ENCODE results near the gene SUSD3. TPM values are rescaled to one million over a fixed set of nuclear protein-coding genes. Genes with fewer than 3 reads are reported as not detected.

The SUSD3 gene
- total and polyA plus RNA-seq, 2 donors (not counting 3 experiments of a cell fraction or from before 2014, with no cell fraction given): not detected

GRCh38 chr9:93043122-93043521 is 15.4 kb upstream of the SUSD3 start:
- H3K36me3 ChIP-seq (ENCODE audit: control insufficient read depth in 2 of 2, extremely low read depth in 1 of 2, insufficient read depth in 2 of 2, low read length in 2 of 2): no peaks in the 10 kb centered on the region
- H2AFZ ChIP-seq (ENCODE audit: low read depth, low read length): no peak overlapping the region
- H3K79me2 ChIP-seq (ENCODE audit: control insufficient read depth, insufficient read depth, low read length): no peaks in the 10 kb centered on the region
- no peak overlapping the region for H3K4me3 ChIP-seq (replicated peaks in 1 of 3; ENCODE audit: insufficient read depth in 1 of 3, low read depth in 1 of 3, low read length in 3 of 3)
- no peak overlapping the region for H3K4me2 ChIP-seq (ENCODE audit: insufficient read depth, low read length)
- H3K4me1 ChIP-seq (ENCODE audit: control insufficient read depth, extremely low read depth, insufficient read depth, low read length): no peaks in the 10 kb centered on the region
- CTCF ChIA-PET: no interaction called here
- dilution Hi-C loops (cut with MboI; ENCODE audit: extremely low pct_ligation_motif_present, low sequenced_read_pairs): no loop called here
- H3K9me1 ChIP-seq (replicated peaks; ENCODE audit: control insufficient read depth, extremely low read depth, insufficient read depth, low read length): no peaks in the 10 kb centered on the region
- H3K9ac ChIP-seq (replicated peaks; ENCODE audit: extremely low read depth, insufficient read depth, low read length): no peak overlapping the region
- H3K27me3 ChIP-seq (ENCODE audit: control insufficient read depth in 2 of 2, insufficient read depth in 2 of 2, low read length in 2 of 2): no peaks in the 10 kb centered on the region
- no peaks in the 10 kb centered on the region for H4K20me1 ChIP-seq (replicated peaks; ENCODE audit: control insufficient read depth, extremely low read depth, insufficient read depth, low read length)
- FAIRE-seq: no peak
- TF ChIP-seq EZH2 (IDR thresholded peaks at IDR 0.05; ENCODE audit: borderline replicate concordance, low read depth, low read length, severe bottlenecking): no peak
- no peak for TF ChIP-seq CTCF (IDR thresholded peaks at IDR 0.05; ENCODE audit: extremely low read depth in 1 of 2, insufficient read depth in 1 of 2, low read depth in 1 of 2, low read length in 2 of 2)
- TF ChIP-seq POLR2A (IDR thresholded peaks at IDR 0.05; ENCODE audit: low read depth, low read length): no peak
- TF ChIP-seq JUN (IDR thresholded peaks at IDR 0.05; ENCODE audit: borderline replicate concordance, insufficient read depth, insufficient read length, low read depth): no peak
- no peak for TF ChIP-seq GATA2 (IDR thresholded peaks at IDR 0.05; ENCODE audit: insufficient read depth, insufficient read length, low read depth, low read length)
- TF ChIP-seq FOS (IDR thresholded peaks at IDR 0.05; ENCODE audit: borderline replicate concordance, insufficient read depth, low read length): no peak
- TF ChIP-seq, protein P1, sequence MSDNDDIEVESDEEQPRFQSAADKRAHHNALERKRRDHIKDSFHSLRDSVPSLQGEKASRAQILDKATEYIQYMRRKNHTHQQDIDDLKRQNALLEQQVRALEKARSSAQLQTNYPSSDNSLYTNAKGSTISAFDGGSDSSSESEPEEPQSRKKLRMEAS (IDR thresholded peaks at IDR 0.05; ENCODE audit: insufficient read depth, insufficient read length): no peak
- POLR2A ChIA-PET: no interaction called here
- BruUV-seq (replicated peaks): no TSS peak
- DNase-seq (ENCODE audit: low read depth, low spot score): no peak
- no peak overlapping the region for H3K27ac ChIP-seq (ENCODE audit: insufficient read depth, low read depth, low read length)
- H3K9me3 ChIP-seq (replicated peaks; ENCODE audit: control insufficient read depth, insufficient read depth, low read length): no peaks in the 10 kb centered on the region
- intact Hi-C loops (cut with micrococcal nuclease): no loop called here

Data from endothelial cell of umbilical vein (primary cell).